ENCODE results near the gene IL13.

GRCh38 chr5:132708645-132709044, 50.7 kb downstream of the IL13 start:
- no peak for TF ChIP-seq CTCF (conservative IDR thresholded peaks at IDR 0.05; ENCODE audit: low read length)
- no peak for TF ChIP-seq EZH2phosphoT487 (IDR thresholded peaks at IDR 0.05; ENCODE audit: borderline replicate concordance, low read depth, low read length)
